ENCODE measurements around the gene MEGF6.

The MEGF6 gene

GRCh38 chr1:3638676-3639075 lies 27.4 kb upstream of the MEGF6 start:
- no peak for DNase-seq
- Histone ChIP-seq H3K9me3 (ENCODE audit: severe bottlenecking) (no peaks in the 10 kb centered on the region), H3K27ac (no peak overlapping the region), H3K27me3 (ENCODE audit: insufficient read depth, low read depth, severe bottlenecking) (no peaks in the 10 kb centered on the region), H3K4me3 (ENCODE audit: low read depth, low read length) (no peak overlapping the region), H3K36me3 (peaks cover 53% of the 10 kb centered on the region)
- TF ChIP-seq CTCF (IDR thresholded peaks at IDR 0.05; ENCODE audit: low read depth, low read length): no peak

- no peak for TF ChIP-seq CTCF (IDR thresholded peaks at IDR 0.05; ENCODE audit: low read depth, low read length)
- no peak for DNase-seq
- Histone ChIP-seq H3K27me3 (ENCODE audit: insufficient read depth, low read depth, severe bottlenecking) (no peaks in the 10 kb centered on the region), H3K4me3 (ENCODE audit: low read depth, low read length) (no peak overlapping the region), H3K36me3 (peaks cover 58% of the 10 kb centered on the region), H3K27ac (no peak overlapping the region), H3K9me3 (ENCODE audit: severe bottlenecking) (no peaks in the 10 kb centered on the region)
Observed at GRCh38 chr1:3638027-3638426, 26.7 kb upstream of the MEGF6 start.

- no peak for DNase-seq
- Histone ChIP-seq H3K9me3 (ENCODE audit: severe bottlenecking) (no peaks in the 10 kb centered on the region), H3K4me3 (ENCODE audit: low read depth, low read length) (no peak overlapping the region), H3K27me3 (ENCODE audit: insufficient read depth, low read depth, severe bottlenecking) (no peaks in the 10 kb centered on the region), H3K36me3 (peaks cover 70% of the 10 kb centered on the region), H3K27ac (no peak overlapping the region)
- no peak for TF ChIP-seq CTCF (IDR thresholded peaks at IDR 0.05; ENCODE audit: low read depth, low read length)
Observed at GRCh38 chr1:3636531-3636930, 25.2 kb upstream of the MEGF6 start.

GRCh38 chr1:3636080-3636479 lies 24.8 kb upstream of the MEGF6 start:
- no peak overlapping the region for H3K27ac ChIP-seq
- no peak overlapping the region for H3K4me3 ChIP-seq (ENCODE audit: low read depth, low read length)
- TF ChIP-seq CTCF (IDR thresholded peaks at IDR 0.05; ENCODE audit: low read depth, low read length): no peak
- no peaks in the 10 kb centered on the region for H3K27me3 ChIP-seq (ENCODE audit: insufficient read depth, low read depth, severe bottlenecking)
- no peak for DNase-seq
- no peaks in the 10 kb centered on the region for H3K9me3 ChIP-seq (ENCODE audit: severe bottlenecking)
- H3K36me3 ChIP-seq: peaks cover 70% of the 10 kb centered on the region

- DNase-seq: no peak
- no peaks in the 10 kb centered on the region for H3K27me3 ChIP-seq (ENCODE audit: insufficient read depth, low read depth, severe bottlenecking)
- no peak overlapping the region for H3K4me3 ChIP-seq (ENCODE audit: low read depth, low read length)
- no peak overlapping the region for H3K27ac ChIP-seq
- H3K36me3 ChIP-seq: peaks cover 79% of the 10 kb centered on the region
- no peak for TF ChIP-seq CTCF (IDR thresholded peaks at IDR 0.05; ENCODE audit: low read depth, low read length)
- no peaks in the 10 kb centered on the region for H3K9me3 ChIP-seq (ENCODE audit: severe bottlenecking)
Observed at GRCh38 chr1:3634059-3634800, 22.9 kb upstream of the MEGF6 start.

All from WERI-Rb-1 (cell line).